ENCODE data around the gene ECM2.

The ECM2 gene

GRCh38 chr9:92480986-92481633 is 54.7 kb downstream of the ECM2 start:
- H3K4me1 Mint-ChIP-seq: peaks cover 7 to 13% of the 10 kb centered on the region in 2 donors
- H3K27ac Mint-ChIP-seq: peak overlapping the region; percentile 57
- H3K4me3 Mint-ChIP-seq: no peak overlapping the region
- peaks cover 0 to 3% of the 10 kb centered on the region in 2 donors for H3K36me3 Mint-ChIP-seq
- DNase-seq: no peak
- H3K9me3 Mint-ChIP-seq: no peaks in the 10 kb centered on the region
- H3K27me3 Mint-ChIP-seq: no peaks in the 10 kb centered on the region
- peak; percentile 41 to 66 for ATAC-seq (replicated peaks)

- Mint-ChIP-seq H3K9me3 (no peaks in the 10 kb centered on the region), H3K4me3 (no peak overlapping the region), H3K4me1 (peaks cover 7 to 13% of the 10 kb centered on the region in 2 donors), H3K27ac (no peak overlapping the region), H3K36me3 (peaks cover 4 to 6% of the 10 kb centered on the region in 2 donors), H3K27me3 (no peaks in the 10 kb centered on the region)
- ATAC-seq (replicated peaks) (no peak), DNase-seq (no peak)
Measured at GRCh38 chr9:92480291-92480771, 55.5 kb downstream of the ECM2 start.

GRCh38 chr9:92479346-92479745 is 56.4 kb downstream of the ECM2 start:
- ATAC-seq (replicated peaks): no peak
- Mint-ChIP-seq H3K9me3 (no peaks in the 10 kb centered on the region), H3K27me3 (no peaks in the 10 kb centered on the region), H3K4me3 (no peak overlapping the region), H3K36me3 (peaks cover 4 to 6% of the 10 kb centered on the region in 2 donors), H3K27ac (no peak overlapping the region), H3K4me1 (peaks cover 7 to 13% of the 10 kb centered on the region in 2 donors)
- no peak for DNase-seq

GRCh38 chr9:92478783-92479182 is 57.0 kb downstream of the ECM2 start:
- ATAC-seq (replicated peaks): no peak
- H3K27ac Mint-ChIP-seq: no peak overlapping the region
- no peak overlapping the region for H3K4me3 Mint-ChIP-seq
- peaks cover 4 to 6% of the 10 kb centered on the region in 2 donors for H3K36me3 Mint-ChIP-seq
- H3K4me1 Mint-ChIP-seq: peaks cover 7 to 13% of the 10 kb centered on the region in 2 donors
- no peaks in the 10 kb centered on the region for H3K27me3 Mint-ChIP-seq
- no peak for DNase-seq
- no peaks in the 10 kb centered on the region for H3K9me3 Mint-ChIP-seq

- DNase-seq (peak; percentile 6), ATAC-seq (replicated peaks) (peak; percentile 74 to 88)
- Mint-ChIP-seq H3K4me3 (no peak overlapping the region), H3K9me3 (no peaks in the 10 kb centered on the region), H3K27ac (no peak overlapping the region), H3K36me3 (peaks cover 3 to 8% of the 10 kb centered on the region in 2 donors), H3K4me1 (peaks cover 7 to 13% of the 10 kb centered on the region in 2 donors), H3K27me3 (no peaks in the 10 kb centered on the region)
Measured at GRCh38 chr9:92476962-92477361, 58.8 kb downstream of the ECM2 start.

- Mint-ChIP-seq H3K27me3 (no peaks in the 10 kb centered on the region), H3K27ac (no peak overlapping the region), H3K36me3 (peaks cover 3 to 8% of the 10 kb centered on the region in 2 donors), H3K4me1 (peaks cover 3 to 5% of the 10 kb centered on the region in 2 donors), H3K4me3 (no peak overlapping the region), H3K9me3 (no peaks in the 10 kb centered on the region)
- ATAC-seq (replicated peaks): no peak
- no peak for DNase-seq
Measured at GRCh38 chr9:92474587-92474986, 61.2 kb downstream of the ECM2 start.

GRCh38 chr9:92468206-92468605 is 67.6 kb downstream of the ECM2 start:
- Mint-ChIP-seq H3K27me3 (no peaks in the 10 kb centered on the region), H3K9me3 (no peaks in the 10 kb centered on the region), H3K36me3 (peaks cover 0 to 4% of the 10 kb centered on the region in 2 donors), H3K4me1 (no peaks in the 10 kb centered on the region), H3K4me3 (no peak overlapping the region), H3K27ac (no peak overlapping the region)
- DNase-seq (no peak), ATAC-seq (replicated peaks) (no peak)

- ATAC-seq (replicated peaks) (no peak), DNase-seq (no peak)
- Mint-ChIP-seq H3K4me3 (no peak overlapping the region), H3K27ac (no peak overlapping the region), H3K36me3 (no peaks in the 10 kb centered on the region), H3K4me1 (no peaks in the 10 kb centered on the region), H3K27me3 (no peaks in the 10 kb centered on the region), H3K9me3 (no peaks in the 10 kb centered on the region)
Measured at GRCh38 chr9:92467511-92467910, 68.3 kb downstream of the ECM2 start.

GRCh38 chr9:92467041-92467440 is 68.7 kb downstream of the ECM2 start:
- no peak for DNase-seq

GRCh38 chr9:92463984-92464383 is 71.8 kb downstream of the ECM2 start:
- no peaks in the 10 kb centered on the region for H3K36me3 Mint-ChIP-seq
- ATAC-seq (replicated peaks): no peak
- H3K4me3 Mint-ChIP-seq: no peak overlapping the region
- H3K27me3 Mint-ChIP-seq: no peaks in the 10 kb centered on the region
- DNase-seq: no peak
- H3K27ac Mint-ChIP-seq: no peak overlapping the region
- H3K9me3 Mint-ChIP-seq: no peaks in the 10 kb centered on the region
- H3K4me1 Mint-ChIP-seq: no peaks in the 10 kb centered on the region

More at GRCh38 chr9:92467041-92467440, 68.7 kb downstream of the ECM2 start:
- ATAC-seq (replicated peaks): no peak
- no peak overlapping the region for H3K4me3 Mint-ChIP-seq
- no peaks in the 10 kb centered on the region for H3K36me3 Mint-ChIP-seq
- no peaks in the 10 kb centered on the region for H3K27me3 Mint-ChIP-seq
- no peaks in the 10 kb centered on the region for H3K4me1 Mint-ChIP-seq
- no peaks in the 10 kb centered on the region for H3K9me3 Mint-ChIP-seq
- no peak overlapping the region for H3K27ac Mint-ChIP-seq

GRCh38 chr9:92463387-92463786 is 72.4 kb downstream of the ECM2 start:
- Mint-ChIP-seq H3K27me3 (no peaks in the 10 kb centered on the region), H3K4me1 (no peaks in the 10 kb centered on the region), H3K27ac (no peak overlapping the region), H3K36me3 (no peaks in the 10 kb centered on the region), H3K9me3 (no peaks in the 10 kb centered on the region), H3K4me3 (no peak overlapping the region)
- DNase-seq (no peak), ATAC-seq (replicated peaks) (no peak)

GRCh38 chr9:92457576-92457975 is 78.2 kb downstream of the ECM2 start:
- H3K27me3 Mint-ChIP-seq: no peaks in the 10 kb centered on the region
- ATAC-seq (replicated peaks): no peak
- no peak overlapping the region for H3K27ac Mint-ChIP-seq
- H3K4me1 Mint-ChIP-seq: no peaks in the 10 kb centered on the region
- no peaks in the 10 kb centered on the region for H3K36me3 Mint-ChIP-seq
- H3K4me3 Mint-ChIP-seq: no peak overlapping the region
- no peaks in the 10 kb centered on the region for H3K9me3 Mint-ChIP-seq
- no peak for DNase-seq

- Mint-ChIP-seq H3K4me1 (no peaks in the 10 kb centered on the region), H3K4me3 (no peak overlapping the region), H3K27ac (no peak overlapping the region), H3K36me3 (no peaks in the 10 kb centered on the region), H3K9me3 (no peaks in the 10 kb centered on the region), H3K27me3 (no peaks in the 10 kb centered on the region)
- DNase-seq (no peak), ATAC-seq (replicated peaks) (peak in 1 of 2 donors; percentile 33)
Measured at GRCh38 chr9:92455217-92455616, 80.6 kb downstream of the ECM2 start.

- Mint-ChIP-seq H3K4me3 (no peak overlapping the region), H3K4me1 (peaks cover 0 to 2% of the 10 kb centered on the region in 2 donors), H3K27me3 (no peaks in the 10 kb centered on the region), H3K36me3 (no peaks in the 10 kb centered on the region), H3K27ac (no peak overlapping the region), H3K9me3 (no peaks in the 10 kb centered on the region)
- no peak for ATAC-seq (replicated peaks)
- no peak for DNase-seq
Measured at GRCh38 chr9:92446536-92446935, 89.3 kb downstream of the ECM2 start.

Data from stimulated activated naive B cell treated with anti-CD40 and anti-IgM and Interleukin-4, amounts not matched to agents 10 μg/mL and 1 μg/mL and 100 μg/mL, for 72 hours (primary cell).